Panc1 (cell line): Measurements from ENCODE around the gene NPAS3.

Experiments
- POLR2AphosphoS5 ChIP-seq: IDR thresholded peaks from 2 replicates; pipeline ENCODE4 v1.6.1; 2012; ENCODE audit warnings: mild to moderate bottlenecking, low read depth, low read length, moderate library complexity
- TF ChIP-seq, protein P1 (sequence below): fragments of 450-650 bp; IDR thresholded peaks from 2 replicates; pipeline ENCODE4 v1.5.1; 2017; ENCODE audit warnings: mild to moderate bottlenecking
- TF ChIP-seq, protein P2 (sequence below), 2 experiments: IDR thresholded peaks; 2 replicates each; pipeline ENCODE4 v1.6.1; 2011 to 2012; ENCODE audit warnings: low read depth in 2 of 2, control low read depth in 1 of 2, low read length in 1 of 2, mild to moderate bottlenecking in 1 of 2, moderate library complexity in 1 of 2; ENCODE audit not compliant: insufficient read depth in 1 of 2

DNA sequence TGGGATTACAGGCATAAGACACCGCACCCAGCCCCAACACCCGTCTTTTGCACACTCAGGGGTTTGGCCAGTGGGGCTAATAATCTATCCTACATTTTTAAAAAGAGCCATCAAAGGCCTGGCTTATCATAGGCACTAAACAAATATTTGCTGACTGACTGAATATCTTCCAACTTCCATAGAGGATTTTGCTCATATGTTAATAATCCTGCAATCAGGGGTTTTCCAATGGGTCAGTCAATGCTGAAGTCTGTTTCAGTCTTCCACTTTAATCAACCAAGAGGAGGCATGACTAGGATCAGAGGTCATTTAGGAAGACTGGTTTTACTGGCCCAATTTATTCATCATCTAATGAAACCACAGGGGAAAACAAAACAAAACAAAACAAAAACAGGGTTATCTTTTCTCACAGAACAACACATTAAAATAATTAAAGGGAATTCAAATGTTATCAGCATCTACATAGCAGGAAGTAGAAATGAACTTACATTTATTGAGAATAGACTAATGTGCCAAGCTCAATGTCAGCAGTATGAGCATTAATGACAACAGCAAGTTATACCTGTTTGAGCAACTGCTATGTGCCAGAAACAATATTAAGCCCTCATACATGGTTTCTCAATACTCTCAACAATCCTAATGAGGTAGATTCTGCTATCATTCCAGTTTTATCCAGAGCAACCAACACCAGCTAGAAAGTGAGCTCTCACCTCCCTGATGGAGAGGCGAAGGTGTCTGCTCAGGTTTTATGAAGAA, 640.0 kb downstream of the NPAS3 start:
- TF ChIP-seq, protein P1, sequence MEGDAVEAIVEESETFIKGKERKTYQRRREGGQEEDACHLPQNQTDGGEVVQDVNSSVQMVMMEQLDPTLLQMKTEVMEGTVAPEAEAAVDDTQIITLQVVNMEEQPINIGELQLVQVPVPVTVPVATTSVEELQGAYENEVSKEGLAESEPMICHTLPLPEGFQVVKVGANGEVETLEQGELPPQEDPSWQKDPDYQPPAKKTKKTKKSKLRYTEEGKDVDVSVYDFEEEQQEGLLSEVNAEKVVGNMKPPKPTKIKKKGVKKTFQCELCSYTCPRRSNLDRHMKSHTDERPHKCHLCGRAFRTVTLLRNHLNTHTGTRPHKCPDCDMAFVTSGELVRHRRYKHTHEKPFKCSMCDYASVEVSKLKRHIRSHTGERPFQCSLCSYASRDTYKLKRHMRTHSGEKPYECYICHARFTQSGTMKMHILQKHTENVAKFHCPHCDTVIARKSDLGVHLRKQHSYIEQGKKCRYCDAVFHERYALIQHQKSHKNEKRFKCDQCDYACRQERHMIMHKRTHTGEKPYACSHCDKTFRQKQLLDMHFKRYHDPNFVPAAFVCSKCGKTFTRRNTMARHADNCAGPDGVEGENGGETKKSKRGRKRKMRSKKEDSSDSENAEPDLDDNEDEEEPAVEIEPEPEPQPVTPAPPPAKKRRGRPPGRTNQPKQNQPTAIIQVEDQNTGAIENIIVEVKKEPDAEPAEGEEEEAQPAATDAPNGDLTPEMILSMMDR, result no peak
- no peak for TF ChIP-seq POLR2AphosphoS5
- TF ChIP-seq, protein P2, sequence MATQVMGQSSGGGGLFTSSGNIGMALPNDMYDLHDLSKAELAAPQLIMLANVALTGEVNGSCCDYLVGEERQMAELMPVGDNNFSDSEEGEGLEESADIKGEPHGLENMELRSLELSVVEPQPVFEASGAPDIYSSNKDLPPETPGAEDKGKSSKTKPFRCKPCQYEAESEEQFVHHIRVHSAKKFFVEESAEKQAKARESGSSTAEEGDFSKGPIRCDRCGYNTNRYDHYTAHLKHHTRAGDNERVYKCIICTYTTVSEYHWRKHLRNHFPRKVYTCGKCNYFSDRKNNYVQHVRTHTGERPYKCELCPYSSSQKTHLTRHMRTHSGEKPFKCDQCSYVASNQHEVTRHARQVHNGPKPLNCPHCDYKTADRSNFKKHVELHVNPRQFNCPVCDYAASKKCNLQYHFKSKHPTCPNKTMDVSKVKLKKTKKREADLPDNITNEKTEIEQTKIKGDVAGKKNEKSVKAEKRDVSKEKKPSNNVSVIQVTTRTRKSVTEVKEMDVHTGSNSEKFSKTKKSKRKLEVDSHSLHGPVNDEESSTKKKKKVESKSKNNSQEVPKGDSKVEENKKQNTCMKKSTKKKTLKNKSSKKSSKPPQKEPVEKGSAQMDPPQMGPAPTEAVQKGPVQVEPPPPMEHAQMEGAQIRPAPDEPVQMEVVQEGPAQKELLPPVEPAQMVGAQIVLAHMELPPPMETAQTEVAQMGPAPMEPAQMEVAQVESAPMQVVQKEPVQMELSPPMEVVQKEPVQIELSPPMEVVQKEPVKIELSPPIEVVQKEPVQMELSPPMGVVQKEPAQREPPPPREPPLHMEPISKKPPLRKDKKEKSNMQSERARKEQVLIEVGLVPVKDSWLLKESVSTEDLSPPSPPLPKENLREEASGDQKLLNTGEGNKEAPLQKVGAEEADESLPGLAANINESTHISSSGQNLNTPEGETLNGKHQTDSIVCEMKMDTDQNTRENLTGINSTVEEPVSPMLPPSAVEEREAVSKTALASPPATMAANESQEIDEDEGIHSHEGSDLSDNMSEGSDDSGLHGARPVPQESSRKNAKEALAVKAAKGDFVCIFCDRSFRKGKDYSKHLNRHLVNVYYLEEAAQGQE (IDR thresholded peaks at IDR 0.05; ENCODE audit: insufficient read depth in 1 of 2, low read depth in 2 of 2, low read length in 1 of 2), result no peak
